ENCODE data around the gene FDX2.

Gene FDX2

GRCh38 chr19:10332965-10333757 lies 17.3 kb upstream of the FDX2 start, which contains the start of gene RAVER1:
RAVER1 (minus strand) TSS chr19:10333529; CDS start chr19:10333507, 22 bp downstream.
- DNase-seq, result peak; percentile 97

- no peak for DNase-seq
These were observed 16.5 kb upstream of the FDX2 start for GRCh38 chr19:10332158-10332964.

DNA sequence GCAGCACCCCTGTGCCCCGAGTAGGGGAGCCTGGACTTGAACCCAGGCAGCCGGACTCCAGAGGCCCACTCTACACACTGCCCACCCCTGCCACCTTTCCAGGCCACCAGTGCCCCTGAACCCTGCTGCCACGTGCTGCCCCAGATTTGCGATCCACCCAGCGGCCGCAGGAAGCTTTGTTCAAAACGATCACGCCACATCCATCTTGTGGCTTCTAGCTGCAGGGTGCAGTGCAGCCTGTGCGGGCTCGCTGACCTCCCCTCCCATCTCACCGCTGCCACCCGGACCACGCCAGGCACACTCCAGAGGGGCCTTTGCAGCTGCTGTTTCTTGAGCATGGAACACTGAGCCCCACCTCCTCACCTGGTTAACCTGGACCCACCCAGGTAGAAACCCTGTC lies 13.7 kb upstream of the FDX2 start:
- DNase-seq, result no peak

DNA sequence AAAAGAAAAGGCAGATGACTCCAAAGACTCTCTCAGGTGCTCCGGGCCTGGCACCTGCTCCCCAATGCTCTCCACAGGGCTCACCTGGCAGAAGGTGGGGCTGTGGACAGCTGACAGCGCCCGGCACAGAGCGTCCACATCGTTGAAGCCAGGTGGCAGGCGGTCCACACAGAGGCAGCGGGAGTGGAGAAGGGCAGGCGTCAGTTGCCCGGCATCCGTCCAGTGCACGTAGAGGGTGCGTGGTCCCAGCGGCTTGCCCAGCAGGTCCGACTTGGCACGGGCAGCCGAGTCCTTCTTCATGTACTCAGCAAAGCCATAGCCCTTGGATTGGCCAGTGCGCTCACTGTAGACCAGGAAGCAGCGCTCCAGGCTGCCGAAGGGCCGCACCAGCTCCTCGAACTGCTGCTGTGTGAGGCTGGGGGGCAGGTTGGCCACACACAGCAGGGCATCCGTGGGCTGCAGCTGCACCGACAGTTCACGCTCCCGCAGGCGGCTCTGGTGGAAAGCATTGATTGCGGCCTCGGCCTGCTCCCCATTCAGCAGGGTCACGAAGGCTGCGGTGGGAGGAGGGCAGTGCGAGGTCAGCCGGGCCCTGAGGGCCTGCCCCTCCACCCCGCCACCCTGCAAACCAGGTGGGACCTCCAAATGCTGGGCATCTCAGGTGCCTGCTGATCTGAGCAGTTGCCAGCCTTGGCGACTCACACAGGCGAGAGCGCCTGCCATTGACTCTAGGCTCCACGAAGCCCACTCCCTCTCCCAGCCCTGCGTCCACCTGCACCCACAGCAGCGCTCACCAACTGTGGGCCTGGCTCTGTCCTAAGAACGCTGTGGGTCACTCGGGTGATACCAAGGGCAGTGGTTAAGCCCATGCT lies 13.0 kb upstream of the FDX2 start:
- no peak for DNase-seq

DNA sequence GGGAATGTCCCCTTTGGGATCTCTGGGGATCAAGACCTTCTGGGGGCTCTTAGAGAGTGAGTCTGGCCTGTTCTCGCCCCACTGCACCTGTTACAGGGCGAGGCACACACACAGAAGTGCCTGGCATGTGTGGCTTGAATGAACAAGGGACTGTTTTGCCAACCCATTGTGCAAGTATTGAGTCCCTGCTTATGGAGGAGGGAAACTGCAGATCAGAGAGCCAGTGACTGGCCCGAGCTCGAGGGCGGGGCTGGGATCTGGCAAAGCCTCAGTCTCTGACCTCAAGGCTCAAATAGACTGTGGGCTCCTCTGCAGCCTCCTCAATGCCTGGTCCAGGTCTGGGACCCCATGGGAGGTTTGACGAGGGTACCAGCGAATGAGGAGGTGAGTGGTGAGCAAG lies 12.0 kb upstream of the FDX2 start:
- DNase-seq, result no peak

DNA sequence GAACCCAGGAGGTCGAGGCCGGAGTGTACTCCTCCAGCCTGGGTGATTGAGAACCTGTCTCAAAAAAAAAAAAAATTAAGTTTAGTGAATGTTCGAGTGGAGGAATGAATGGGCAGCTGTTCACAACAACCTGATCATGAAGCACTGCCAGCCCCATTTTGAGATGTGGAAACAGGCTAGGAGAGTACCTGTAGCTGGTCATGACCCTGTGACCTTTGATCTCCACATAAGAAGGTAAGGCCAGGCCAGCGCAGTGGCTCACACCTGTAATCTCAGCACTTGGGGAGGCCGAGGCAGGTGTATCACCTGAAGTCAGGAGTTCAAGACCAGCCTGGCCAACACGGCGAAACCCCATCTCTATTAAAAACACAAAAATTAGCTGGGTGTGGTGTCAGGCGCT lies 9.9 kb upstream of the FDX2 start:
- no peak for DNase-seq

DNA sequence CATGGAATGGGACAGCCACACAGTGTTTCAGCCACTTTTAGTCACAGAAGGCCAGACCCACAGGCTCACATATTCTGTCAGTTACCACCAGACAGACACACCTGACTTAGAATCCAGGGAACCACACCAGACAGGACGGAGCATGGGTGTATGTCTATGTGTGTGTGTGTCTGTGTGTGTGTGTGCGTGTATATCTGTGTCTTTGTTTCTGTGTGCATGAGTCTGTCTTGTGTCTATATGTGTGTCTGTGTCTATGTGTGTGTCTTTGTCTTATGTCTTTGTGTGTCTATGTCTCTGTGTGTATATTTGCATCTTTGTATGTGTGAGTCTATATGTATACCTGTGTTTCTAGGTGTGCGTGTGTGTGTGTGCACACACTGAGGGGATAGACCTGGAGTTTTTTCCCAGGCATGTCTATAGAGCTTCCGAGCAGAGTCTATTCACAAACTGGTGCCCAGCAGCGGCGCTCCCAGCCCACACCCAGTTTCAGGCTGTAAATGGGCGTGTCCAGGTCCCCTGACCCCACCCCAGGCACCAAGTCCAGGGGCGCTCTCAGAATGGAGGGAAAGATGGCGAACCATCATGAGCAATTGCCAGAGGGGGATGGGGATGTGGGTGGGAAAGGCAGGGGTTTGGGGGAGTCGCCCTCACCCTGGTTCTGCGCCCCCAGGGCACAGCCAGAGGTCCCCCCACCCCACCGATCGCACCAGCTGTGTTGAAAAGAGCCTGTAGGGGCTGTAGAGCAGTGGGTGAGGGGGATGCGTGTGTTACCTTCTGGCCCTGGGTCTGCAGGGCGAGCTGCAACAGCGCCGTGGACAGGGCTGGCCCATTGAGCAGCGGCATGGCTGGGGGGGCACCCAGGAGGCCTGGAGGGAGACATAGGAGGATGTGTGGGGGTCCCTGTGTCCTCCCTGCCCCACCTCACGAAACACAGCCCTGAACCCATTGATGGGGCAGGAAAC lies 6.3 kb upstream of the FDX2 start:
- no peak for DNase-seq

- DNase-seq, result no peak
These were observed 5.6 kb upstream of the FDX2 start for GRCh38 chr19:10321417-10321797.

DNA sequence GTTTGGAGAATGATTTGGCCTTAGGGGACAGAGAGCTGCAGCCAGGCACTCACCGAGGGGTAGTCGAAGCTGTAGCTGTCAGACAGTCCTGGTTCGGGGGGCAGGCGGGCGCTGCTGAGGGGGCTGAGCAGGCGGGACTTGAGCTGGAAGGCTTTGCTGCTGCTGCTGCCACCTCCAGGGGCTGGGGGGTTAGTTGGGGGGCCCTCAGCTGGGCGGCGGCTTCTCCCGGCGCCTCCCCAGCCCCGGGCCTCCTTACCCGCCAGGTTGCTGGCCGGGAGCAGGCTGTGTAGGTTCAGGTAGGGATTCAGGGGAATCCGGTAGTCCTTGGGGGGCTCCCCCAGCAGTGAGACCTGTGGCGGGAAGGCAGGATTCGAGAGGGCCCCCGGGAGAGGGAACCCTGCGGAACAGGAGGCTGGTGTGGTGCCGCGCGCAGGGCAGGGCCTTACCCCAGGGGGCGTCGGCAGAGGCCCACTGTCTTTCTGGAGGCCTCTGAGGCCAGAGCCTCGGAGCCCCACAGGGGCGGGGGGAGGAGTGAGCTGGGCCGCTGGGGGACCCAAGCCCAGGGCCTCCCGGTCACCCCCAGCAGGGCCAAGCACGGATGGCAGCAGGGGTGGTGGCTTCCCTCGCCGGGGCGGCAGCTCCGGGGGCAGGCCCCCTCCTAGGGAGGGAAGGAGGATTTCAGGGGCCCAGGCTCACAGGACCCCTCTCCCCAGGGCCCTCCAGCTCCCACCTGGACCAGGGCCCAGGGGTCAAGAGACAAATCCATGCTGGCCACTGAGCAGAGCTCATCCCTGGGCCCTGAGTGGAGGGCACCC lies 5.0 kb upstream of the FDX2 start:
- no peak for DNase-seq

DNA sequence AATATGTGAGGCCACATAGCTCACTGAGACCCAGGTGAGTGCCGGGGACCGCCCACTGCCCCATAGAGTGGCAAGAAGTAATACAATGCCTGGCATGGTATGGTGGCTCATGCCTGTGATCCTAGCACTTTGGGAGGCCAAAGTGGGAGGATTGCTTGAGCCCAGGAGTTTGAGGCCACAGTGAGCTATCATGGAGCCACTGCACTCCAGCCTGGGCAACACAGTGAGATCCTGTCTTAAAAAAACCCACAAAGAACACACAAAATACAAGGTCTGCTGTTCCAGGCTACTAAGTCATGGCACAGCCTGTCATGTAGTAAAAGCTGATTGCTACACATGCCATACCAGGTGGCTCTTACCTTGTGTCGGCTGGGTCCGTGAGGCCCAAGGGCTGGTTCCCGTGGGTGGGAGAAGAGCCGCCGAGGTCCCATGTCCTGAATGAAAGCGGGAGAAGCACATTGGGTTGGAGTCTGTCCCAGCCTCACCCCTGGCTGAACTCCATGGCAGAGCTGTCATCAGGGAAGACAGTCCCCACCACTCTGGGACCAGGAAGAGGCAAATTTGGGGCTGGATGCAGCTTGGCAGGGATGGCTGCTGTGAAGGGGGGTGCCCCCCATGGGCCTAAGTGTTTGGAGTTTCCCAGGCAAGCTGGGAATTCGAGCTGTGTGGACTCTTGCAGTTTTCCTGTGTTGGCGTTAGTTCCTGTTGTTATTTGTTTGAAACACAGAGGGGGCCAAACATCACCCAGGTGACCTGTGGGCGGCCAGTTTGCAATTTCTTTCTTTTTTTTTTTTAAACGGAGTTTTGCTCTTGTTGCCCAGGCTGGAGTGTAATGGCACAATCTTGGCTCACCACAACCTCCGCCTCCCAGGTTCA lies 3.2 kb upstream of the FDX2 start:
- DNase-seq, result no peak

GRCh38 chr19:10317857-10318462 lies 2.1 kb upstream of the FDX2 start:
- no peak for DNase-seq

GRCh38 chr19:10317045-10317856 lies 1.4 kb upstream of the FDX2 start:
- DNase-seq, result no peak

DNA sequence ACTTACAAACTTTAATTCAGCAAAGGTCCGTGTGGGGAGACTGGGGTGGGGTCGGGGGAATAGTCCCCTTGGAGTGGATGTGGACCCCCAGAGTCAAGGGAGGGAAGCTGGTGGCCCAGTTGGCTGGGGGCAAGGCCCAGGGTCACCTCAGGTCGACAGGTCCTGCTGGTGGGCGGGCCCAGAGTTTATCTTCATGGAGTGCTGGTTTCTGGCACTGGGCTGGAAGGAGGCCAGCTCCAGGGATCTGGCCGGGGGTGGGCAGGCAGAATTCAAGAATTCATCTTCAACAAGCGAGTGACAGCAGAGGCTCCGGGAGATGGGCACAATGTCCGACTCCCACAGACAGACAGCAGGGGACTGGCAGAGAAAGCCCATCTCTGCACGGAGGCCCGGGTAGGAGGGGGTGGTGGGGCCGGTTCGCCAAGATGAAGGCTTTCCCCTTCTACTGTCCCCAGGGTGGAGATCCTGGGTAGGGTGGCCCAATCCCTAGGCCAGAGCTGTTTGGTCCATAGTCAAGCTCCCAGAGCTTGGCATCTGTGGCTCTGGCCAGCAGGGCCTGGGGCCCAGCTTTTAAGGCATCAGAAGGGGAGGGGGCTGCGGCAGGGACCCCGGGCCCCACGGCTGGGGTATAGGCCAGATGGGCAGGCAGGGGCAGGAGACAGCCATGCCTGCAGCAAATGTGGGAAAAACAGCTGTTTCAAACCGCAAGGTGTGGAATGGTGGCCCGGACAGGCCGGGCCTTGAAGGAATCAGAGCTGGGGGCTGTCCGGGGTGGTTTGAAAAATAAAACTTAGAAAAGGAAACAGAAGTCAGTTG lies 622 bp upstream of the FDX2 start:
- no peak for DNase-seq

GRCh38 chr19:10309423-10309822 lies 6.4 kb downstream of the FDX2 start, which contains the start of gene ZGLP1:
ZGLP1 (minus strand) TSS chr19:10309815.
- no peak for DNase-seq

DNA sequence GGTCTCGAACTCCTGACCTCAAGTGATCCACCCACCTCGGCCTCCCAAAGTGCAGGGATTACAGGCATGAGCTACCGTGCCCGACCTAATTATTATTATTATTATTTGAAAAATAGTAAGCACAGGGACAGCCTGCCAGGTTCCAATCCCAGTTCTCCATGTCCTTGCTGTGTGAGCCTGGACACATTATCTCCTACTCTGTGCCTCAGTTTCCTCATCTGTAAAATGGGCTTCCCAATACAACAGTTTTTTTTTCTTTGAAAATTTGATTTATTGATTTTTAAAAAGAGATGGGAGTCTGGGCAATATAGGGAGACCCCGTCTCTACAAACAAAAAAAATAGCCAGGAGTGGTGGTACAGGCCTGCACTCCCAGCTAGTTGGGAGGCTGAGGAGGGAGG lies 9.5 kb downstream of the FDX2 start:
- no peak for DNase-seq

GRCh38 chr19:10305139-10305806 lies 10.5 kb downstream of the FDX2 start:
- no peak for DNase-seq
